ENCODE data around the gene TNIK.
A peak's percentile ranks its signal among the peaks of the same experiment; 100 is the strongest.

TNIK gene

GRCh38 chr3:171284308-171285075 is 175.7 kb downstream of the TNIK start:
- H2BK5ac ChIP-seq (ENCODE audit: low read depth, low read length, poor library complexity, severe bottlenecking) = no peak overlapping the region
- H3K14ac ChIP-seq (ENCODE audit: low read length in 2 of 2) = no peak overlapping the region
- peaks cover 0 to 3% of the 10 kb centered on the region in 2 experiments for H3K36me3 ChIP-seq (ENCODE audit: control insufficient read depth in 1 of 2, insufficient read depth in 2 of 2, low read depth in 1 of 2, low read length in 2 of 2)
- no peak overlapping the region for H2AFZ ChIP-seq (ENCODE audit: low read depth, low read length)
- H2BK120ac ChIP-seq (ENCODE audit: low read depth, low read length) = no peak overlapping the region
- no peaks in the 10 kb centered on the region for H3K27me3 ChIP-seq (ENCODE audit: control insufficient read depth in 1 of 2, insufficient read depth in 1 of 2, low read length in 2 of 2)
- H3K9ac ChIP-seq (ENCODE audit: low read length) = peak overlapping the region; percentile 88
- no peak overlapping the region for H3K4me2 ChIP-seq (ENCODE audit: low read length, poor library complexity, severe bottlenecking)
- no peak overlapping the region for H2AK5ac ChIP-seq (ENCODE audit: low read length, severe bottlenecking)
- WGBS = 4% methylated on average over 5 of the region's 5 CpGs
- H2BK15ac ChIP-seq (ENCODE audit: low read depth, poor library complexity, severe bottlenecking) = no peak overlapping the region
- no peak overlapping the region for H3K4me3 ChIP-seq (ENCODE audit: insufficient read depth in 1 of 2, low read depth in 1 of 2, low read length in 2 of 2)
- H3K27ac ChIP-seq (ENCODE audit: low read length, poor library complexity, severe bottlenecking) = peak overlapping the region; percentile 95
- peaks cover 17% of the 10 kb centered on the region for H3K4me1 ChIP-seq (ENCODE audit: control insufficient read depth, insufficient read depth, low read depth, low read length)
- H4K8ac ChIP-seq (ENCODE audit: low read length) = no peak overlapping the region
- no peaks in the 10 kb centered on the region for H3K9me3 ChIP-seq (ENCODE audit: control insufficient read depth, low read length)
- peak; percentile 98 for DNase-seq
- H3K4ac ChIP-seq (ENCODE audit: low read depth in 1 of 2, low read length in 2 of 2) = no peak overlapping the region
- no peak overlapping the region for H3K18ac ChIP-seq (ENCODE audit: low read depth in 1 of 2, low read length in 2 of 2)
- no peak overlapping the region for H2BK12ac ChIP-seq (ENCODE audit: low read length in 2 of 2)
- H3K23ac ChIP-seq (ENCODE audit: low read length in 2 of 2) = no peak overlapping the region
- peaks cover 15% of the 10 kb centered on the region for H3K79me1 ChIP-seq (replicated peaks; ENCODE audit: low read length, poor library complexity, severe bottlenecking)
- H4K91ac ChIP-seq (ENCODE audit: low read length) = no peak overlapping the region

DNA sequence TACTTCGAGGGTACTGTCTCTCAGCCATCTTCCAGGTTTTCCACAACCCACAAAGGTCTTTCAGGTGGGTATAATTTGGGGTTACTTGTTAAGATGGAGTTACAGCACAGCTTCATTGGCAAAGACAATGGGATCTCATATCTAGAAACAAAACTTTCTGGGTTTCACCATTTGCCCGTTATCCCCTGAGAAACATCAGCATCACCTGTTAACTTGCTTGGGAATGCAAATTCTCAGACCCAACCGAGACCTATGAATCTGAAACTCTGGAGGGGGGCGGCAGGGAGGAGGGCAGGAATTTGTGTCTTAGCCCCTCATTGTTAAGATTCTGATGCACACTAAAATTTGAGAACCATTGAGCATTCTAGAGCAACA is 176.4 kb downstream of the TNIK start:
- Histone ChIP-seq H3K9ac (ENCODE audit: low read length) (peak overlapping the region; percentile 88), H3K18ac (ENCODE audit: low read depth in 1 of 2, low read length in 2 of 2) (peak overlapping the region; percentile 28 to 73), H2BK120ac (ENCODE audit: low read depth, low read length) (peak overlapping the region; percentile 3), H4K91ac (ENCODE audit: low read length) (peak overlapping the region; percentile 5), H3K14ac (ENCODE audit: low read length in 2 of 2) (no peak overlapping the region), H4K8ac (ENCODE audit: low read length) (no peak overlapping the region), H3K36me3 (ENCODE audit: control insufficient read depth in 1 of 2, insufficient read depth in 2 of 2, low read depth in 1 of 2, low read length in 2 of 2) (peaks cover 0 to 3% of the 10 kb centered on the region in 2 experiments), H3K4me3 (ENCODE audit: insufficient read depth in 1 of 2, low read depth in 1 of 2, low read length in 2 of 2) (no peak overlapping the region), H2AK5ac (ENCODE audit: low read length, severe bottlenecking) (peak overlapping the region; percentile 100), H3K23ac (ENCODE audit: low read length in 2 of 2) (no peak overlapping the region), H3K4me1 (ENCODE audit: control insufficient read depth, insufficient read depth, low read depth, low read length) (peaks cover 17% of the 10 kb centered on the region), H2BK15ac (ENCODE audit: low read depth, poor library complexity, severe bottlenecking) (no peak overlapping the region), H2BK5ac (ENCODE audit: low read depth, low read length, poor library complexity, severe bottlenecking) (peak overlapping the region; percentile 84), H3K27me3 (ENCODE audit: control insufficient read depth in 1 of 2, insufficient read depth in 1 of 2, low read length in 2 of 2) (no peaks in the 10 kb centered on the region), H3K4me2 (ENCODE audit: low read length, poor library complexity, severe bottlenecking) (no peak overlapping the region), H2BK12ac (ENCODE audit: low read length in 2 of 2) (peak overlapping the region; percentile 92 to 98), H3K27ac (ENCODE audit: low read length, poor library complexity, severe bottlenecking) (peak overlapping the region; percentile 93), H3K79me1 (replicated peaks; ENCODE audit: low read length, poor library complexity, severe bottlenecking) (peaks cover 15% of the 10 kb centered on the region), H3K9me3 (ENCODE audit: control insufficient read depth, low read length) (no peaks in the 10 kb centered on the region), H3K4ac (ENCODE audit: low read depth in 1 of 2, low read length in 2 of 2) (peak overlapping the region in 1 of 2 experiments; percentile 97), H2AFZ (ENCODE audit: low read depth, low read length) (no peak overlapping the region)
- no peak for DNase-seq
- WGBS = 97% methylated on average over 2 of the region's 4 CpGs

GRCh38 chr3:171283183-171283847 is 176.9 kb downstream of the TNIK start:
- H3K14ac ChIP-seq (ENCODE audit: low read length in 2 of 2) = peak overlapping the region in 1 of 2 experiments; percentile 18
- H3K4me3 ChIP-seq (ENCODE audit: insufficient read depth in 1 of 2, low read depth in 1 of 2, low read length in 2 of 2) = no peak overlapping the region
- H3K4me2 ChIP-seq (ENCODE audit: low read length, poor library complexity, severe bottlenecking) = no peak overlapping the region
- DNase-seq = no peak
- peak overlapping the region; percentile 93 for H3K27ac ChIP-seq (ENCODE audit: low read length, poor library complexity, severe bottlenecking)
- no peak overlapping the region for H3K23ac ChIP-seq (ENCODE audit: low read length in 2 of 2)
- H2AK5ac ChIP-seq (ENCODE audit: low read length, severe bottlenecking) = peak overlapping the region; percentile 100
- H3K4me1 ChIP-seq (ENCODE audit: control insufficient read depth, insufficient read depth, low read depth, low read length) = peaks cover 17% of the 10 kb centered on the region
- no peak overlapping the region for H2BK15ac ChIP-seq (ENCODE audit: low read depth, poor library complexity, severe bottlenecking)
- H4K8ac ChIP-seq (ENCODE audit: low read length) = no peak overlapping the region
- H3K79me1 ChIP-seq (replicated peaks; ENCODE audit: low read length, poor library complexity, severe bottlenecking) = peaks cover 16% of the 10 kb centered on the region
- peak overlapping the region; percentile 6 to 73 for H3K18ac ChIP-seq (ENCODE audit: low read depth in 1 of 2, low read length in 2 of 2)
- H2AFZ ChIP-seq (ENCODE audit: low read depth, low read length) = no peak overlapping the region
- WGBS = 89% methylated on average over 5 of the region's 6 CpGs
- peak overlapping the region; percentile 3 for H2BK120ac ChIP-seq (ENCODE audit: low read depth, low read length)
- peak overlapping the region; percentile 88 for H3K9ac ChIP-seq (ENCODE audit: low read length)
- H2BK12ac ChIP-seq (ENCODE audit: low read length in 2 of 2) = peak overlapping the region; percentile 92 to 98
- H3K27me3 ChIP-seq (ENCODE audit: control insufficient read depth in 1 of 2, insufficient read depth in 1 of 2, low read length in 2 of 2) = no peaks in the 10 kb centered on the region
- H3K4ac ChIP-seq (ENCODE audit: low read depth in 1 of 2, low read length in 2 of 2) = peak overlapping the region in 1 of 2 experiments; percentile 97
- no peaks in the 10 kb centered on the region for H3K9me3 ChIP-seq (ENCODE audit: control insufficient read depth, low read length)
- peak overlapping the region; percentile 5 for H4K91ac ChIP-seq (ENCODE audit: low read length)
- H3K36me3 ChIP-seq (ENCODE audit: control insufficient read depth in 1 of 2, insufficient read depth in 2 of 2, low read depth in 1 of 2, low read length in 2 of 2) = peaks cover 0 to 3% of the 10 kb centered on the region in 2 experiments
- peak overlapping the region; percentile 84 for H2BK5ac ChIP-seq (ENCODE audit: low read depth, low read length, poor library complexity, severe bottlenecking)

- DNase-seq = peak; percentile 53
- Histone ChIP-seq H4K8ac (ENCODE audit: low read length) (no peak overlapping the region), H2AFZ (ENCODE audit: low read depth, low read length) (no peak overlapping the region), H3K9me3 (ENCODE audit: control insufficient read depth, low read length) (no peaks in the 10 kb centered on the region), H2AK5ac (ENCODE audit: low read length, severe bottlenecking) (no peak overlapping the region), H3K27me3 (ENCODE audit: control insufficient read depth in 1 of 2, insufficient read depth in 1 of 2, low read length in 2 of 2) (no peaks in the 10 kb centered on the region), H3K4me3 (ENCODE audit: insufficient read depth in 1 of 2, low read depth in 1 of 2, low read length in 2 of 2) (peak overlapping the region in 1 of 2 experiments; percentile 2), H2BK120ac (ENCODE audit: low read depth, low read length) (no peak overlapping the region), H3K9ac (ENCODE audit: low read length) (peak overlapping the region; percentile 88), H3K27ac (ENCODE audit: low read length, poor library complexity, severe bottlenecking) (peak overlapping the region; percentile 61), H4K91ac (ENCODE audit: low read length) (no peak overlapping the region), H3K36me3 (ENCODE audit: control insufficient read depth in 1 of 2, insufficient read depth in 2 of 2, low read depth in 1 of 2, low read length in 2 of 2) (peaks cover 0 to 3% of the 10 kb centered on the region in 2 experiments), H3K4ac (ENCODE audit: low read depth in 1 of 2, low read length in 2 of 2) (no peak overlapping the region), H3K4me2 (ENCODE audit: low read length, poor library complexity, severe bottlenecking) (no peak overlapping the region), H2BK5ac (ENCODE audit: low read depth, low read length, poor library complexity, severe bottlenecking) (no peak overlapping the region), H3K14ac (ENCODE audit: low read length in 2 of 2) (no peak overlapping the region), H3K23ac (ENCODE audit: low read length in 2 of 2) (no peak overlapping the region), H2BK12ac (ENCODE audit: low read length in 2 of 2) (no peak overlapping the region), H3K4me1 (ENCODE audit: control insufficient read depth, insufficient read depth, low read depth, low read length) (peaks cover 17% of the 10 kb centered on the region), H3K79me1 (replicated peaks; ENCODE audit: low read length, poor library complexity, severe bottlenecking) (peaks cover 20% of the 10 kb centered on the region), H3K18ac (ENCODE audit: low read depth in 1 of 2, low read length in 2 of 2) (no peak overlapping the region), H2BK15ac (ENCODE audit: low read depth, poor library complexity, severe bottlenecking) (no peak overlapping the region)
- 96% methylated on average over 3 of the region's 4 CpGs for WGBS
Measured at GRCh38 chr3:171282041-171282440, 178.2 kb downstream of the TNIK start.
